HFF-Myc (cell line): ENCODE data around the gene AP4S1.
A peak's percentile ranks its signal among the peaks of the same experiment; 100 is the strongest.
"Not testable (repeated sequence)": the region's sequence is repeated elsewhere in the genome, so short reads cannot be mapped to it uniquely, and the experiment has no call there.

Source experiments
- DNase-seq: peaks from one replicate; pipeline ENCODE4 v3.0.0-alpha.2; 2011; ENCODE audit warnings: low read depth; ENCODE audit errors: extremely low read depth
- H3K4me3 ChIP-seq: replicated peaks from 2 replicates; pipeline ENCODE4 v1.5.1; 2011; ENCODE audit warnings: low read depth, mild to moderate bottlenecking, control low read depth, low read length
- TF ChIP-seq, protein P1 (sequence below): IDR thresholded peaks from 2 replicates; pipeline ENCODE4 v1.5.1; 2012; ENCODE audit warnings: mild to moderate bottlenecking, low read depth, low read length, control low read depth; ENCODE audit errors: missing control alignments

AP4S1 gene, protein sequence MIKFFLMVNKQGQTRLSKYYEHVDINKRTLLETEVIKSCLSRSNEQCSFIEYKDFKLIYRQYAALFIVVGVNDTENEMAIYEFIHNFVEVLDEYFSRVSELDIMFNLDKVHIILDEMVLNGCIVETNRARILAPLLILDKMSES

DNA sequence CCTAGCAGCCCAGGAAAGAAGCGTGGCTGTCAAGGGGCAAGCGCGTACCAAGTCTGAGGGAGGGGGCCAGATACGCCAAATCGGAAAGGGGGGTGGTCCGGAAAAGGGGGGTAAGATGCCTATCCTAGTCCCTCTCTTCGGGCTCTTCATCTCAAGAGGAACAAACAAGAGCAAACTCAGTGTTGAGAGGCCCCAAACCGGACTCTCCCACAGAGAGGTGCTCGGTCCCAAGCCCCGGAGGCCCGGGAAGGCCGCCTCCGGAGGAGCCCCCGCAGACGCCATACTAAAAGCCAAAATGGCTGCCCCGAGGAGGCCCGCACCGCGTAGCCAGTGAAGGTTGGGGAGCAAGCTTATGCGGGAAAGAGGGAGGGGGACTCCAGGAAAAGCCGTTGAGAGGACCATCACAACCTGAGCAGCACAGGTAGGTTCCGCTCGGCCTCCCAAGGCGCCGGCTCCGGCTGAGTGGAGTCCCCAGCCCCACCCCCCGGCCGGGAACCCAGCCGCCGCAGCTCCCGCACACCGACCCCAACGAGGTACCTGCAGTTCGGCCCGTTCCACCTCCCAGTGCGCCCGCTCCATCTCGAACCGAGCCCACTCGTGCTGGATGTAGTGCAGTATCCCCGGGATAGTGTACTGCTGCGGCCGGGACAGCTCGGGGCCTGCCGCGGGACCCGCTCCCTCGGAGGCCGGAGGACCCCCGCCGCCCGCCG, at the start of gene AP4S1:
Gene AP4S1 (plus strand): TSS at position 283 of the 710 bp plus-strand sequence. CDS start 40,548 bp downstream, outside the sequence.
- H3K4me3 ChIP-seq = peak within 1 kb of the TSS; percentile 94
- no peak for DNase-seq
- TF ChIP-seq, protein P1, sequence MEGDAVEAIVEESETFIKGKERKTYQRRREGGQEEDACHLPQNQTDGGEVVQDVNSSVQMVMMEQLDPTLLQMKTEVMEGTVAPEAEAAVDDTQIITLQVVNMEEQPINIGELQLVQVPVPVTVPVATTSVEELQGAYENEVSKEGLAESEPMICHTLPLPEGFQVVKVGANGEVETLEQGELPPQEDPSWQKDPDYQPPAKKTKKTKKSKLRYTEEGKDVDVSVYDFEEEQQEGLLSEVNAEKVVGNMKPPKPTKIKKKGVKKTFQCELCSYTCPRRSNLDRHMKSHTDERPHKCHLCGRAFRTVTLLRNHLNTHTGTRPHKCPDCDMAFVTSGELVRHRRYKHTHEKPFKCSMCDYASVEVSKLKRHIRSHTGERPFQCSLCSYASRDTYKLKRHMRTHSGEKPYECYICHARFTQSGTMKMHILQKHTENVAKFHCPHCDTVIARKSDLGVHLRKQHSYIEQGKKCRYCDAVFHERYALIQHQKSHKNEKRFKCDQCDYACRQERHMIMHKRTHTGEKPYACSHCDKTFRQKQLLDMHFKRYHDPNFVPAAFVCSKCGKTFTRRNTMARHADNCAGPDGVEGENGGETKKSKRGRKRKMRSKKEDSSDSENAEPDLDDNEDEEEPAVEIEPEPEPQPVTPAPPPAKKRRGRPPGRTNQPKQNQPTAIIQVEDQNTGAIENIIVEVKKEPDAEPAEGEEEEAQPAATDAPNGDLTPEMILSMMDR = no peak

DNA sequence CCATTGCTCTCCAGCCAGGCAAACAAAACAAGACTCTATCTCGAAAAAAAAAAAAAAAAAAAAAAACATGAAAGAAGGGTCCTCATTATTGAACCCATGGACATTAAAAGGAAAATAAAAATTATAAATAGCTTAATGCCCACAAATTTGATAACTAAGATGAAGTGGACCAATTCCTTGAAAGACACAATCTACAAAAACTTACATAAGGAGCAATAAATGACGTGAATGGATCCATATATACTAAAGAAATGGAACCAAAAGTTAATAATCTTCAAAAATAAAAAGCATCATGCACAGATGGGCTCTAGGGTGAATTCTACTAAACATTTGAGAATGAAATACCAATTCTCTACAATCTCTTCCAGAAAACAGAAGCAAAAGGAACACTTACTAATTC, 47.7 kb upstream of the AP4S1 start:
- TF ChIP-seq, protein P1 = no peak
- no peak for DNase-seq
- H3K4me3 ChIP-seq = no peak overlapping the region

DNA sequence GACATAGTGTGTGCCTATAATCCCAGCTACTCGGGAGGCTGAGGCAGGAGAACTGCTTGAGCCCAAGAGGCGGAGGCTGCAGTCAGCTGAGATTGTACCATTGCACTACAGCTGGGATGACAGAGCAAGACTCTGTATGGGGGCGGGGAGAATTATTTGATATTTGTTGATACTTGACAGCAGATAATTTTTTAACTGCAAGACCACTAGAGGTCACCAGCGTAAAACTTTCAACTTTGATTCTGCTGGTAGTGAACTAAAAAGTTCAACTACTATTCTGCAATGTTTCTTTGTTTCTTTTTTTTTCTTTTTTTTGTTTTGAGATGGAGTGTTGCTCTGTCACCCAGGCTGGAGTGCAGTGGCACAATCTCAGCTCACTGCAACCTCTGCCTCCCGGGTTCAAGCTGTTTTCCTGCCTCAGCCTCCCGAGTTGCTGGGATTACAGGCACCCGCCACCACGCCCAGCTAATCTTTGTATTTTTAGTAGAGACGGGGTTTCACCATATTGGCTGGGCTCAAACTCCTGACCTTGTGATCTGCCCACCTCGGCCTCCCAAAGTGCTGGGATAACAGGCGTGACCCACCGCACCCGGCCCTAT, 45.2 kb upstream of the AP4S1 start:
- TF ChIP-seq, protein P1 = peak; percentile 47

DNA sequence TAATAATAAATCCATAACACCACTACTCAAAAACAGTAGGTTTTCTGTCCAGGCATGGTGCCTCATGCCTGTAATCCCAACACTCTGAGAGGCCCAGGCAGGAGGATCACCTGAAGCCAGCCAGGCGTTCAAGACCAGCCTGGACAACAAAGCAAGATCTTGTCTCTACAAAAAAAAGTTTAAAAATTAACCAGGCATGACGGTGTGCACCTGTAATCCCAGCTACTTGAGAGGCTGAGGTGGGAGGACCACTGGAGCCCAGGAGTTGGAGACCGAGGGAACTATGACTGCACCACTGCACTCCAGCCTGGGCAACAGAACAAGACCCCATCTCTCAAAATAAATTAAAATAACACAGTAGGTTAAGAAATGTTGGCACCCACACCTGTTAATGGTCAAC, 44.5 kb upstream of the AP4S1 start:
- no peak overlapping the region for H3K4me3 ChIP-seq
- no peak for DNase-seq
- TF ChIP-seq, protein P1 = no peak

More for the DNA sequence above, 45.2 kb upstream of the AP4S1 start:
- H3K4me3 ChIP-seq = not testable (repeated sequence)
- DNase-seq = peak; percentile 67

DNA sequence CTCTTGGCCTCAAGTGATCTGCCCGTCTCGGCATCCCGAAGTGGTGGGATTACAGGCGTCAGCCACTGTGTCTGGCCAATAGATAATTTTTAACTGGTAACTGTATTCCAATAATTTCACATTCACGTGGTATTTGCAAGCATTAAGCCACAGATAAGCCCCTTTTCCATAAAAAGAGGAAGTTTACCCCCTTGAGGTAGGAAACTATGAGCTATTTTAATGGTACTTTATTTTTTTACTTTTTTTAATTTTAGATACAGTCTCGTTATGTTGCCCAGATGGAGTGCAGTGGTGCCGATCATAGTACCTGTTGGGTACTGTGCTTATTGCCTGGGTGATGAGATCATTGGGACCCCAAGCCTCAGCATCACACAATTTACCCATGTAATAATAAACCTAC, 42.9 kb upstream of the AP4S1 start:
- TF ChIP-seq, protein P1 = no peak
- no peak overlapping the region for H3K4me3 ChIP-seq
- DNase-seq = no peak

DNA sequence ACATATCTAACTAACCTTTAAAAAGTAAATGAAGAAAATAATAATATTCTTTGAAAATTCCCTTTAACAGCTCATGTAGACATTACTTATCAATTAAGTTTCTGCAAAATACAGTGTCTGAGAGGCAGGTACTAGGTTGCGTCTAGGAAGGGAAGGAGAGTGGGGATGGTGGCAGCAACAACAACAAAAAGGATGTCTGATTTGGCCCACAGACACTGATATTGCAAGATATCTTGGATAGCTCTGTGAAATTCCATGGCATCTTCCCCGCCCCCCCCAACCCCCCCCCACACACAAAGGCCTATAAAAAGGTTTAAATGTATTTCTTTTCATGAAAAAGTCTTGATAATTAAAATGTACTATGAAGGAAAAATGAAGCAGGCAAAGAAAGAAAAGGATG, 41.6 kb upstream of the AP4S1 start:
- no peak for DNase-seq
- TF ChIP-seq, protein P1 = no peak
- H3K4me3 ChIP-seq = no peak overlapping the region
